Fibroblast of skin of left biceps (primary cell): ENCODE data around the gene TDRD1.
"Not testable (repeated sequence)": the region's sequence is repeated elsewhere in the genome, so short reads cannot be mapped to it uniquely, and the experiment has no call there.

Source experiments
- DNase-seq, 2 experiments: peaks; one replicate each; pipeline ENCODE4 v3.0.0-alpha.2; 2013; ENCODE audit warnings: low read depth in 2 of 2

Gene TDRD1

GRCh38 chr10:114179148-114179547, at the start of gene TDRD1:
Gene TDRD1 (plus strand): TSS chr10:114179353. CDS start chr10:114187832, 8,479 bp downstream.
- DNase-seq, result no peak

GRCh38 chr10:114131094-114131493, 48.1 kb upstream of the TDRD1 start:
- no peak for DNase-seq

GRCh38 chr10:114135476-114135875, 43.7 kb upstream of the TDRD1 start:
- no peak for DNase-seq

- DNase-seq, result no peak
Measured at GRCh38 chr10:114138581-114138980, 40.6 kb upstream of the TDRD1 start.

GRCh38 chr10:114140036-114140435, 39.1 kb upstream of the TDRD1 start:
- no peak for DNase-seq

GRCh38 chr10:114140827-114141226, 38.3 kb upstream of the TDRD1 start:
- DNase-seq, result not testable (repeated sequence)

GRCh38 chr10:114142018-114142417, 37.1 kb upstream of the TDRD1 start:
- no peak for DNase-seq

- DNase-seq, result no peak
Measured at GRCh38 chr10:114143160-114143559, 36.0 kb upstream of the TDRD1 start.

- DNase-seq, result not testable (repeated sequence)
Measured at GRCh38 chr10:114149476-114149875, 29.7 kb upstream of the TDRD1 start.

GRCh38 chr10:114151486-114151885, 27.7 kb upstream of the TDRD1 start:
- peak in 1 of 2 experiments; percentile 32 for DNase-seq

GRCh38 chr10:114151892-114152291, 27.3 kb upstream of the TDRD1 start:
- DNase-seq, result no peak

GRCh38 chr10:114157912-114158311, 21.2 kb upstream of the TDRD1 start:
- DNase-seq, result no peak

- DNase-seq, result no peak
Measured at GRCh38 chr10:114163062-114163461, 16.1 kb upstream of the TDRD1 start.

- no peak for DNase-seq
Measured at GRCh38 chr10:114166043-114166442, 13.1 kb upstream of the TDRD1 start.

- DNase-seq, result no peak
Measured at GRCh38 chr10:114166494-114166893, 12.7 kb upstream of the TDRD1 start.

GRCh38 chr10:114167985-114168384, 11.2 kb upstream of the TDRD1 start:
- no peak for DNase-seq

GRCh38 chr10:114168450-114169009, 10.6 kb upstream of the TDRD1 start:
- DNase-seq, result no peak

- no peak for DNase-seq
Measured at GRCh38 chr10:114172216-114172615, 6.9 kb upstream of the TDRD1 start.

GRCh38 chr10:114172776-114173602, 6.2 kb upstream of the TDRD1 start:
- DNase-seq, result no peak

GRCh38 chr10:114173603-114173920, 5.6 kb upstream of the TDRD1 start:
- DNase-seq, result no peak

- DNase-seq, result peak in 1 of 2 experiments; percentile 44
Measured at GRCh38 chr10:114173921-114174694, 5.0 kb upstream of the TDRD1 start, which contains the start of gene CCDC186. Gene CCDC186 (minus strand): TSS chr10:114174203. CDS start chr10:114163268, 10,935 bp downstream.

- DNase-seq, result no peak
Measured at GRCh38 chr10:114174695-114175188, 4.4 kb upstream of the TDRD1 start.
